Endothelial cell of umbilical vein (primary cell): Measurements from ENCODE around the gene SQSTM1.
A peak's percentile ranks its signal among the peaks of the same experiment; 100 is the strongest.

Experiments used
- CTCF ChIP-seq, 2 donors: IDR thresholded peaks; 1 replicate in 1 of 2; 2 replicates in 1 of 2; pipeline ENCODE4 v1.5.1; 2011; ENCODE audit warnings: low read length in 2 of 2, mild to moderate bottlenecking in 2 of 2, moderate library complexity in 2 of 2, control low read depth in 1 of 2, inconsistent platforms in 1 of 2, low read depth in 1 of 2; ENCODE audit not compliant: insufficient read depth in 1 of 2; ENCODE audit errors: extremely low read depth in 1 of 2
- EZH2 ChIP-seq: IDR thresholded peaks from 2 replicates; pipeline ENCODE4 v1.6.1; 2012; ENCODE audit warnings: borderline replicate concordance, low read depth, mild to moderate bottlenecking, moderate library complexity, low read length, inconsistent platforms; ENCODE audit not compliant: severe bottlenecking
- MAX ChIP-seq: IDR thresholded peaks from 2 replicates; pipeline ENCODE4 v1.6.1; 2011; ENCODE audit not compliant: insufficient read depth, insufficient read length
- POLR2A ChIP-seq: IDR thresholded peaks from 2 replicates; pipeline ENCODE4 v1.6.1; 2012; ENCODE audit warnings: low read depth, mild to moderate bottlenecking, control low read depth, low read length

GRCh38 chr5:179858586-179859427 is 38.1 kb downstream of the SQSTM1 start, which contains the start of gene MRNIP:
- peak in 1 of 2 donors; percentile 9 for TF ChIP-seq CTCF (IDR thresholded peaks at IDR 0.05; ENCODE audit: extremely low read depth in 1 of 2, insufficient read depth in 1 of 2, low read depth in 1 of 2, low read length in 2 of 2)
- TF ChIP-seq EZH2, result no peak
- peak; percentile 82 for TF ChIP-seq POLR2A
- peak; percentile 73 for TF ChIP-seq MAX
